GM12873 (cell line): ENCODE measurements around the gene FBXL7.

Experiments used
- TF ChIP-seq, protein P1 (sequence below): IDR thresholded peaks from 2 replicates; pipeline ENCODE4 v1.5.1; 2012; ENCODE audit warnings: low read depth, mild to moderate bottlenecking, moderate library complexity, low read length, control low read depth; ENCODE audit not compliant: insufficient read depth; ENCODE audit errors: missing control alignments

The FBXL7 gene

DNA sequence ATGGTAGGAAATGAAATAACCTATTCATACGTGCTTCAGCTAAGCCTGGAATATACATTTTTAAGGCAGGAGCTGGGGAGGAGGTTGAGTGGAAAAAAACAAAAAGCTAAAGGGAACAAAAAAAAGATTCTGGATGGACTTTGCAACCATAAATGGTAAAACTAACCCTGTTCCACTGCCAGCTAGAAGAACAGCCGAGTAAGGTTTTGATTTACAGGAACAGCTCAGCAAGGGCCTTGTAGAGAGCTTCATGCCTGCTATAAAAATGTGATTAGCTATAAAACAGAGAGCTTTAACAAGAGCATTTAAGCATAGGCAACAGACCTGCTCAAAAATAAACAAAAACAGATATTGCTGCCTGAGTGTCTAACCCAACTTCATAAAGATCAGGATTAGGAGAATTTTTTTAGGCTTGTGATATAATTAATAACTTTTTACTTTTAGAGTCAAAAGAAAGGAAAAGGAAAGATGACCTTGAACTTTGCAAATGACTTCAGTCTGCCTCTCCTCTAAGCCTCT lies 194.8 kb downstream of the FBXL7 start:
- TF ChIP-seq, protein P1, sequence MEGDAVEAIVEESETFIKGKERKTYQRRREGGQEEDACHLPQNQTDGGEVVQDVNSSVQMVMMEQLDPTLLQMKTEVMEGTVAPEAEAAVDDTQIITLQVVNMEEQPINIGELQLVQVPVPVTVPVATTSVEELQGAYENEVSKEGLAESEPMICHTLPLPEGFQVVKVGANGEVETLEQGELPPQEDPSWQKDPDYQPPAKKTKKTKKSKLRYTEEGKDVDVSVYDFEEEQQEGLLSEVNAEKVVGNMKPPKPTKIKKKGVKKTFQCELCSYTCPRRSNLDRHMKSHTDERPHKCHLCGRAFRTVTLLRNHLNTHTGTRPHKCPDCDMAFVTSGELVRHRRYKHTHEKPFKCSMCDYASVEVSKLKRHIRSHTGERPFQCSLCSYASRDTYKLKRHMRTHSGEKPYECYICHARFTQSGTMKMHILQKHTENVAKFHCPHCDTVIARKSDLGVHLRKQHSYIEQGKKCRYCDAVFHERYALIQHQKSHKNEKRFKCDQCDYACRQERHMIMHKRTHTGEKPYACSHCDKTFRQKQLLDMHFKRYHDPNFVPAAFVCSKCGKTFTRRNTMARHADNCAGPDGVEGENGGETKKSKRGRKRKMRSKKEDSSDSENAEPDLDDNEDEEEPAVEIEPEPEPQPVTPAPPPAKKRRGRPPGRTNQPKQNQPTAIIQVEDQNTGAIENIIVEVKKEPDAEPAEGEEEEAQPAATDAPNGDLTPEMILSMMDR = no peak

DNA sequence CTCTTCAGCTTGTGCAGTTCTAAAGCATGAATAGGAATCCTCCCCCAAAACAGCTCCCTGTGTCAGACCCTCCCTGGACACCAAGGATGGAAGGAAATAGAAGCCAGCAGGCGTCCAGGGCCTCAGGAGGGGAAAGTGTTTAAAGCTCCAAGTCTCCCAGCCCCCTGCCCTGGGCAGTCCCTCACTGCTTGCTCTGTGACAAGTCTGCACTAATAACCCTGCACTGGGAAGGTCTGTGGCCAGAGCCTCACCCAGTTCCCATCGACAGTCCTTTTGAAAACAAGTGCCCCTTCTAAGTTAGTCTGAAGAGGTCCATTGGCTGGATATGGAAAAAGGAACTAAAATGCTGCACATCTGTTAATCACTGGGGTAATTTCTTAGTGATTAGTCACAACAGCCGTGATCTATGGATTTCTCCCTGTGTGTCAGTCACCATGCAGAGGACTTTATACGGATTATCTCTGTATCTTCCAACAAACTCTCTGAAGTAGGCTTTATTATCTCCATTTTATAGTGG lies 195.3 kb downstream of the FBXL7 start:
- TF ChIP-seq, protein P1 = no peak

DNA sequence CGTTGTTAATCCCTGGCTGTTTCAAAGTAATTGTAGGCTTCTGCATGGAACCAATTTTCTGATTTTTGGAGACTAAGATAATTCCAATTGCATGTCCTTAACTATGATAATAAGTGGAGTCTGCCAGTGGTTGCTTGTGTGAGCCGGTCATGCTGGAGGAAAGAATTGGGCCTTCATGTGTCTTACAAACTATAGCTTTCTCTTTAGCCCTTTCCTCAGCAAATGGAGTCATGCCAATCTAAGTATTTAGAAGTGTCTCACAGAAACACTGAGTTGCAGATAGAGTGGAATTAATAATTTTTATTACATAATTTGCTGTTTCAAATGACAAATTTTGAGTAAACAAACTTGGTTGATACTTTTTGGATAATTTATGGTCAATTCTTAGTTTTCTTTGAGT lies 200.4 kb downstream of the FBXL7 start:
- TF ChIP-seq, protein P1 = no peak

DNA sequence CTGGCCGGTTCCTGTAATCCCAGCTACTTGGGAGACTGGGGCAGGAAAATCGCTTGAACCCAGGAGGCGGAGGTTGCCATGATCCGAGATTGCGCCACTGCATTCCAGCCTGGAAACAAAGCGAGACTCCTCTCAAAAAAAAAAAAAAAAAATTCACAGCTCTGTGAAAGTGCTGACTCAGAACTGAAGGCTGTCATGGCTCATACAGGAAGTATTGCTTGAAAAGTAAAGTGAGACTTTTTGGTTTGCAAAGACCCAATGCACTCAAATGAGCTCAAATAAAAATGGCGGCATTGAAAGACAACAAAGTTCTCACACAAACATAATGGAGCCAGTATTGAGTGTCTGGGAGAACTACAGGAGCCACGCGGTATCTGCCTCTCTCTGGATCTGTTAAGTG lies 202.1 kb downstream of the FBXL7 start:
- TF ChIP-seq, protein P1 = no peak

DNA sequence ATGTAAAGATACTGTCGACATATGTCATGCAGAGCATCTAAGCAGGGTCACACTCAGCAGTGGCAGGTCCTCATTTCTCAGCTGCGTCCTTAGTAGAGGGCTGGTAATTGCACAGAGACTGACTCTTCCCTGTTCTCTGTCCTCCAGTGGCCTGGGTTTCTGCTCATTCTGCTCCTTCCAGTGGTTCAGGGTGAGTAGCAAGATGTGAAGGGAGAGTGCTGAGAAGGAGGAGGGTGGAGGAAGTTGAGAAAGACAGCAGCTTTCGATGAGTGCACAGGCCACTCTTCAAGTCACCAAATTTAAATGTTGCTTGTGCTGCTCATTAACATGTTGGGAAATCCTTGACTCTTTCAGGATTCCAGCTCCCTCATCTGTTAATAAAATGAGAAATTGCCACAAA lies 203.9 kb downstream of the FBXL7 start:
- TF ChIP-seq, protein P1 = no peak

DNA sequence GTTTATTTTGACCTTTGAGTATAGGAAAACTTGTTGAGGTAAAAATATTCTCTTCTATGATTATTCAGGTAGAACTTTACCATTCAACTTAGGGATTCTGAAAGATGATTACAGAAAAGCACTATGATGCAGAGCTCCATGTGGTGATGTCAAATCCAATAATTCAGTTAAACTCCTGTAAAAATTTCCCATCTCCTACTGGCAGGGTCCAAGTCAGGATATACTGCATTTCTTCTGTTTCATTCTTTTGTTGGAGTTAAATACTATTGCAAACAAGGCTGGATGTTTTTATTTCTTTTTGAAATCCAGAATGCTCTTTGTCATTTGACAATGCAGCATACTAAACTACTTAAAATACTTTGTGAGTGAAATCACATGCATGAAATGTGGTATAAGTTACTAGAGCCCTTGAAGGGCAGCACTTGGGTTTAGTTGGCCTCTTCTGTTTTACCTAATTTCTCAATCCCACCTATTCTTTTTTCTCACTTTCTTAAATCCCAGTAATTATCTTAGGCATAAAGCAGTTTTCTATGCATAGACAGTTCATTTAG lies 204.5 kb downstream of the FBXL7 start:
- TF ChIP-seq, protein P1 = no peak

DNA sequence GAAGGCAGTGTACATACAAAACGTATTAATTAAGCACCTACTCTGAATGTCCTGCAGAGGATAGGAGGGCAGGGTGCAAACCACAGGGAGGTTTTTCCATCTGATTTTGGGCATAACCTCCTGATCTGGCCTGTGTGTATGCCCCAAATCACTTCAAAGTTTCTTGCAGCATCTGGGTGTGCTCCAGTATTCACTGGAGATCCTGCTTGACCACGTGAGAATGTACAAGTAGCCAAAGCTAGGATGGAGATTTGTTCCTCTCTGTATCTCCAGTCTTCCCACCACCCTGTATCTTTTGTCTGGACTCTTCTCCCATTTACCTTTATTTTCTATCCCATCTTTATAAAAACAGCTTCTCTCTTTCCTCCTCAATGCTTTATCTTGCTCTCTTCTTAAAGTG lies 207.7 kb downstream of the FBXL7 start:
- TF ChIP-seq, protein P1 = no peak
